Fibroblast of skin of left quadriceps (primary cell): ENCODE measurements around the gene MAPK8IP2.
"Not testable (repeated sequence)": the region's sequence is repeated elsewhere in the genome, so short reads cannot be mapped to it uniquely, and the experiment has no call there.

Experiments used
- DNase-seq, 2 experiments: peaks; one replicate each; pipeline ENCODE4 v3.0.0-alpha.2; 2013; ENCODE audit warnings: low read depth in 2 of 2

Gene MAPK8IP2

GRCh38 chr22:50599816-50600455, 657 bp upstream of the MAPK8IP2 start:
- no peak for DNase-seq

- DNase-seq: no peak
Measured at GRCh38 chr22:50600967-50601668, 525 bp downstream of the MAPK8IP2 start.

- no peak for DNase-seq
Measured at GRCh38 chr22:50601669-50602337, 1.2 kb downstream of the MAPK8IP2 start.

- DNase-seq: no peak
Measured at GRCh38 chr22:50602338-50602700, 1.7 kb downstream of the MAPK8IP2 start.

- no peak for DNase-seq
Measured at GRCh38 chr22:50603511-50604255, 3.1 kb downstream of the MAPK8IP2 start.

- no peak for DNase-seq
Measured at GRCh38 chr22:50604256-50605001, 3.8 kb downstream of the MAPK8IP2 start.

- no peak for DNase-seq
Measured at GRCh38 chr22:50605002-50605612, 4.5 kb downstream of the MAPK8IP2 start.

- DNase-seq: no peak
Measured at GRCh38 chr22:50605613-50606074, 5.1 kb downstream of the MAPK8IP2 start.

- DNase-seq: no peak
Measured at GRCh38 chr22:50606165-50606945, 5.8 kb downstream of the MAPK8IP2 start.

- no peak for DNase-seq
Measured at GRCh38 chr22:50606946-50607658, 6.5 kb downstream of the MAPK8IP2 start.

GRCh38 chr22:50607659-50608020, 7.0 kb downstream of the MAPK8IP2 start:
- DNase-seq: no peak

GRCh38 chr22:50608058-50608840, 7.7 kb downstream of the MAPK8IP2 start:
- DNase-seq: not testable (repeated sequence)

GRCh38 chr22:50608996-50609395, 8.4 kb downstream of the MAPK8IP2 start:
- no peak for DNase-seq

- DNase-seq: no peak
Measured at GRCh38 chr22:50609599-50609998, 9.0 kb downstream of the MAPK8IP2 start.

GRCh38 chr22:50610041-50610451, 9.5 kb downstream of the MAPK8IP2 start:
- DNase-seq: no peak

- DNase-seq: no peak
Measured at GRCh38 chr22:50610581-50610980, 10.0 kb downstream of the MAPK8IP2 start.

GRCh38 chr22:50611341-50612060, 10.9 kb downstream of the MAPK8IP2 start:
- DNase-seq: no peak

GRCh38 chr22:50612168-50612527, 11.6 kb downstream of the MAPK8IP2 start:
- DNase-seq: no peak
